22Rv1 (cell line): ENCODE results near the gene SPC25.

Experiments used
- CTCF ChIP-seq: fragments of 450-650 bp; IDR thresholded peaks from 2 replicates; pipeline ENCODE4 v1.5.1; 2017; ENCODE audit warnings: mild to moderate bottlenecking
- ZFX ChIP-seq: fragments of 450-650 bp; IDR thresholded peaks from 2 replicates; pipeline ENCODE4 v1.6.1; 2017; ENCODE audit warnings: antibody characterized with exemption, borderline replicate concordance

GRCh38 chr2:168835969-168836368 lies 54.3 kb downstream of the SPC25 start:
- TF ChIP-seq CTCF (no peak), ZFX (no peak)
